ENCODE measurements around the gene PMEL.
"Not testable (repeated sequence)": the region's sequence is repeated elsewhere in the genome, so short reads cannot be mapped to it uniquely, and the experiment has no call there.

The PMEL gene

GRCh38 chr12:55999522-55999921 lies 33.7 kb upstream of the PMEL start:
- H3K36me3 ChIP-seq (ENCODE audit: control insufficient read depth, insufficient read depth, low read length); H3K9me3 ChIP-seq (ENCODE audit: control insufficient read depth, insufficient read depth, low read length); H3K27ac ChIP-seq (ENCODE audit: low read length); H3K4me3 ChIP-seq (ENCODE audit: low read length); DNase-seq (ENCODE audit: low read depth, low spot score); H3K4me1 ChIP-seq (ENCODE audit: control insufficient read depth, insufficient read depth, low read length); H3K27me3 ChIP-seq (ENCODE audit: control insufficient read depth, insufficient read depth, low read length): not testable (repeated sequence)
- WGBS (ENCODE audit: insufficient coverage, insufficient read length), result no CpG with 5 or more reads among the region's 6 CpGs

DNA sequence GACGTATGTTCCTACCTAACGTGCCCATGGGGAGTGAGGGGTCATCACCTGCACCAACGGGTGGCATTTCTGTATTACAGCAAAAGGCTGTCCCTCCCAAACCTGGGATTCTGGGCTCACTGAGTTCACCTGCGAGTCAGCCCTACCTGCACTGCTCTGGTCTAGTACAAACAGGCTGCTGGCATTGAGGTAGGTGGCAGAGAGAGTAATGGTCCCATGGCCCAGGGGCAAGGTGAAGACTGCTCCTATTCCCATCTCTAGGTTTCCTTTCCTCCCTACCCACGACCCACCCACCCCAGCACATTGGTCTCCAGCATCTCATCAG lies 31.7 kb upstream of the PMEL start:
- Histone ChIP-seq H3K27ac (ENCODE audit: low read length) (no peak overlapping the region), H3K27me3 (ENCODE audit: control insufficient read depth, insufficient read depth, low read length) (no peaks in the 10 kb centered on the region), H3K4me1 (ENCODE audit: control insufficient read depth, insufficient read depth, low read length) (no peaks in the 10 kb centered on the region), H3K4me3 (ENCODE audit: low read length) (peak overlapping the region; percentile 82), H3K9me3 (ENCODE audit: control insufficient read depth, insufficient read depth, low read length) (no peaks in the 10 kb centered on the region), H3K36me3 (ENCODE audit: control insufficient read depth, insufficient read depth, low read length) (peaks cover 3% of the 10 kb centered on the region; the same call in 1 of the 2 replicates)
- no peak for DNase-seq (ENCODE audit: low read depth, low spot score)
- no CpG with 5 or more reads among the region's 5 CpGs for WGBS (ENCODE audit: insufficient coverage, insufficient read length)

DNA sequence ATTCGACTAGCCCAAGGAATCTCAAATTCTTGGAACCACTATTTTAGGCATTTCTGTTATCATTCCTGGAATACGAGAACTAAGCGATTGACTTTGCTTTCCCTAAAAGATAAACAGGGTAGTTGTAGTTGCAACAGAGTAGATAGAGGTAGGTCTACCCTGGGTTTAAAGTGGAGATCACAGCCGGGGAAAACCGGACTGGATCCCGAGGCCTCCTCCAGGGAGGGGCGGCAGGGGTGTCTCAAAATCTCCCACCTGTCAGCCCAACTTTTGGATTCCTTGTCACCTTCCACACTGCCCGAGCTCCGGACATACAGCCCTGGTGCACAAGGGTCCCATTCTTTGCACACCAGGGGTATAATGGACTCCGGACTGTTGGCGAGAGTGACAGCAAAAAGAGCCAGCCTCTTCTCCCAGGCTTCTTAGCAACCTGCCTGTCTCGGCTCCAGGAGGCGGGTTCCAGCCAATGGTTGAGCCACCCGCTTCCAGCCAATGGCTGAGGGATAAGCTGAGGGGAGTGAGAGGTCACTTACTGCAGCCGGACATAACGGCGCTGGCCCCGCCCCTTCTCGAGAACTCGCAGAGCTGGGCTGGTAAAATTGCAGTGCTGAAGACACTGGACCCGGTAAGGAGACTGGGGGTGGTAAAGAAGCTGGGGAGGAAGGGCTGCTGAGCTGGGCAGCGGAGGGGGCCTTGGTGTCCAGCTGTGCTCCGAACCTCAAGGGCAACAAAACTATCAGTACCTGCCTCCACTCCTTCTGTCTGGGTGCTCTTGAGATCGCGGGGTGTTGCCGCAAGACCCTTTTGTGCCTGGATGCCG lies 31.1 kb upstream of the PMEL start, which contains the start of gene SUOX:
SUOX (plus strand) TSS at position 562 of the 820 bp plus-strand sequence. CDS start 4,946 bp downstream, outside the sequence.
- H3K27ac ChIP-seq (ENCODE audit: low read length), result no peak within 1 kb of the TSS
- peak within 1 kb of the TSS; percentile 82 for H3K4me3 ChIP-seq (ENCODE audit: low read length)
- peak; percentile 91 for DNase-seq (ENCODE audit: low read depth, low spot score)
- H3K36me3 ChIP-seq (ENCODE audit: control insufficient read depth, insufficient read depth, low read length), result peaks cover 7% of the 10 kb centered on the region
- H3K9me3 ChIP-seq (ENCODE audit: control insufficient read depth, insufficient read depth, low read length), result no peaks in the 10 kb centered on the region
- WGBS (ENCODE audit: insufficient coverage, insufficient read length), result no CpG with 5 or more reads among the region's 27 CpGs
- no peaks in the 10 kb centered on the region for H3K27me3 ChIP-seq (ENCODE audit: control insufficient read depth, insufficient read depth, low read length)
- no peaks in the 10 kb centered on the region for H3K4me1 ChIP-seq (ENCODE audit: control insufficient read depth, insufficient read depth, low read length)

GRCh38 chr12:55996201-55996714 lies 30.4 kb upstream of the PMEL start:
- no peak for DNase-seq (ENCODE audit: low read depth, low spot score)
- Histone ChIP-seq H3K4me3 (ENCODE audit: low read length) (no peak overlapping the region), H3K27ac (ENCODE audit: low read length) (no peak overlapping the region), H3K9me3 (ENCODE audit: control insufficient read depth, insufficient read depth, low read length) (no peaks in the 10 kb centered on the region), H3K36me3 (ENCODE audit: control insufficient read depth, insufficient read depth, low read length) (peaks cover 10% of the 10 kb centered on the region), H3K27me3 (ENCODE audit: control insufficient read depth, insufficient read depth, low read length) (no peaks in the 10 kb centered on the region), H3K4me1 (ENCODE audit: control insufficient read depth, insufficient read depth, low read length) (no peaks in the 10 kb centered on the region)
- no CpG with 5 or more reads among the region's 14 CpGs for WGBS (ENCODE audit: insufficient coverage, insufficient read length)

DNA sequence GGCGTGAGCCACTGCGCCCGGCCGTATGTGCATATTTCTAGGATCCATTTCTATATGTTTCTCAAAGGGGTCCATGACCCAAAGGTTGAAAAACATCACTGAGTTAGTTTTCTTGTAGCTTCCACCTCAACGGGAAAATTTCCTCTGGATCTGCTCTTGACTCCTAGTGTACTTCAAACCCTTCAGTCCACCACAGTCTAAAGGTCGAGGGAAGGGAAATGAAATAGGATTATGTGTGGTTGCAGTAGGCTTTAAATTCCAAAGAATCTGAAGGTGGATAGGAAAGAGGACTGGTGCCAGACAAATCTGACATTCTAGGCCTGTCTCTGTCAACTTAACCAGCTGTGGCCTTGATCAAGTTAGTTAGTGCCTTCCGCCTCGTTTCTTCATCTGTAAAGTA lies 29.5 kb upstream of the PMEL start:
- Histone ChIP-seq H3K27ac (ENCODE audit: low read length) (no peak overlapping the region), H3K36me3 (ENCODE audit: control insufficient read depth, insufficient read depth, low read length) (peaks cover 16% of the 10 kb centered on the region), H3K27me3 (ENCODE audit: control insufficient read depth, insufficient read depth, low read length) (no peaks in the 10 kb centered on the region), H3K4me1 (ENCODE audit: control insufficient read depth, insufficient read depth, low read length) (no peaks in the 10 kb centered on the region), H3K4me3 (ENCODE audit: low read length) (no peak overlapping the region), H3K9me3 (ENCODE audit: control insufficient read depth, insufficient read depth, low read length) (no peaks in the 10 kb centered on the region)
- DNase-seq (ENCODE audit: low read depth, low spot score), result no peak
- WGBS (ENCODE audit: insufficient coverage, insufficient read length), result no CpG with 5 or more reads among the region's 8 CpGs

DNA sequence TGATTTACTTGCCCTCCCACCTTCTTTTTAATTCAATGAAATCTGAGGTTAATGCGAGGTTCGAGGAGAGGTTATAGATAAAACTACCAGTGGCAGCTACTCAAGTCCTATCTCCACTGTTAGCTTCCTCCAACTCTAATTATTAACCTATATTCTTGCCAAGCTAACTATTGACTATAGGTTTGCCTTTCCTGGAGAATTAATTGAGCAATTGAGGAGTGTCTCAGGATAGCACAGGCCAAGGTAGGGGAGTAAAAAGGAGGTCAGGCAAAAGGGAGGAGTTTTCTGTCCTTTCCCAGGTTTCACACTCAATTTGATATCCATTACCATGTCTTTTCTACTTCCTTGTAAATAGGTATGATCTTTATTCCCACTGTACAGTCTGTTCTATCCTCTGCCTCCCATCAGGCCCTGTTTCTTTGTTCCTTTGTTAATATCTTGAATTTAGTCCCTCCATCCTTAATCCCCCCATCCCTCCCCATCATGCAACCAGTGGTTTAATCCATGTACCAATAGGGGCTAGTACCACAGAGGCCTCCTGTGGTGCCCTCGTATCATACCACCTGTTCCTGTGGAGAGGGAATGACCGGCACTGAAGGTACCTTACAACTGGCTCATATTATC lies 27.5 kb upstream of the PMEL start:
- H3K36me3 ChIP-seq (ENCODE audit: control insufficient read depth, insufficient read depth, low read length), result peaks cover 22% of the 10 kb centered on the region
- H3K9me3 ChIP-seq (ENCODE audit: control insufficient read depth, insufficient read depth, low read length), result no peaks in the 10 kb centered on the region
- WGBS (ENCODE audit: insufficient coverage, insufficient read length), result no CpG with 5 or more reads among the region's 4 CpGs
- no peak overlapping the region for H3K4me3 ChIP-seq (ENCODE audit: low read length)
- no peak overlapping the region for H3K27ac ChIP-seq (ENCODE audit: low read length)
- H3K27me3 ChIP-seq (ENCODE audit: control insufficient read depth, insufficient read depth, low read length), result no peaks in the 10 kb centered on the region
- H3K4me1 ChIP-seq (ENCODE audit: control insufficient read depth, insufficient read depth, low read length), result no peaks in the 10 kb centered on the region
- no peak for DNase-seq (ENCODE audit: low read depth, low spot score)

- no CpG with 5 or more reads among the region's 3 CpGs for WGBS (ENCODE audit: insufficient coverage, insufficient read length)
- Histone ChIP-seq H3K36me3 (ENCODE audit: control insufficient read depth, insufficient read depth, low read length) (peaks cover 22% of the 10 kb centered on the region), H3K9me3 (ENCODE audit: control insufficient read depth, insufficient read depth, low read length) (no peaks in the 10 kb centered on the region), H3K4me3 (ENCODE audit: low read length) (no peak overlapping the region), H3K27me3 (ENCODE audit: control insufficient read depth, insufficient read depth, low read length) (no peaks in the 10 kb centered on the region), H3K27ac (ENCODE audit: low read length) (no peak overlapping the region), H3K4me1 (ENCODE audit: control insufficient read depth, insufficient read depth, low read length) (no peaks in the 10 kb centered on the region)
- DNase-seq (ENCODE audit: low read depth, low spot score), result no peak
These were observed 25.3 kb upstream of the PMEL start for GRCh38 chr12:55991110-55991509.

- H3K4me1 ChIP-seq (ENCODE audit: control insufficient read depth, insufficient read depth, low read length); H3K27ac ChIP-seq (ENCODE audit: low read length); DNase-seq (ENCODE audit: low read depth, low spot score); H3K9me3 ChIP-seq (ENCODE audit: control insufficient read depth, insufficient read depth, low read length); H3K4me3 ChIP-seq (ENCODE audit: low read length); H3K27me3 ChIP-seq (ENCODE audit: control insufficient read depth, insufficient read depth, low read length); H3K36me3 ChIP-seq (ENCODE audit: control insufficient read depth, insufficient read depth, low read length): not testable (repeated sequence)
- WGBS (ENCODE audit: insufficient coverage, insufficient read length), result no CpG with 5 or more reads among the region's 7 CpGs
These were observed 20.1 kb upstream of the PMEL start for GRCh38 chr12:55985976-55986375.

GRCh38 chr12:55985341-55985740 lies 19.5 kb upstream of the PMEL start:
- Histone ChIP-seq H3K36me3 (ENCODE audit: control insufficient read depth, insufficient read depth, low read length) (peaks cover 6% of the 10 kb centered on the region; the same call in 1 of the 2 replicates), H3K4me3 (ENCODE audit: low read length) (no peak overlapping the region), H3K27ac (ENCODE audit: low read length) (no peak overlapping the region), H3K4me1 (ENCODE audit: control insufficient read depth, insufficient read depth, low read length) (no peaks in the 10 kb centered on the region), H3K27me3 (ENCODE audit: control insufficient read depth, insufficient read depth, low read length) (no peaks in the 10 kb centered on the region), H3K9me3 (ENCODE audit: control insufficient read depth, insufficient read depth, low read length) (no peaks in the 10 kb centered on the region)
- no peak for DNase-seq (ENCODE audit: low read depth, low spot score)
- no CpG with 5 or more reads among the region's 4 CpGs for WGBS (ENCODE audit: insufficient coverage, insufficient read length)

- peaks cover 3% of the 10 kb centered on the region; the same call in 1 of the 2 replicates for H3K36me3 ChIP-seq (ENCODE audit: control insufficient read depth, insufficient read depth, low read length)
- no peak overlapping the region for H3K4me3 ChIP-seq (ENCODE audit: low read length)
- H3K4me1 ChIP-seq (ENCODE audit: control insufficient read depth, insufficient read depth, low read length), result no peaks in the 10 kb centered on the region
- no peak overlapping the region for H3K27ac ChIP-seq (ENCODE audit: low read length)
- H3K9me3 ChIP-seq (ENCODE audit: control insufficient read depth, insufficient read depth, low read length), result no peaks in the 10 kb centered on the region
- no peak for DNase-seq (ENCODE audit: low read depth, low spot score)
- no peaks in the 10 kb centered on the region for H3K27me3 ChIP-seq (ENCODE audit: control insufficient read depth, insufficient read depth, low read length)
- no CpG with 5 or more reads among the region's 2 CpGs for WGBS (ENCODE audit: insufficient coverage, insufficient read length)
These were observed 19.0 kb upstream of the PMEL start for GRCh38 chr12:55984861-55985260.

Measured in iPS DF 6.9 (cell line).